Measurements from ENCODE around the gene MCUB.

Gene MCUB

DNA sequence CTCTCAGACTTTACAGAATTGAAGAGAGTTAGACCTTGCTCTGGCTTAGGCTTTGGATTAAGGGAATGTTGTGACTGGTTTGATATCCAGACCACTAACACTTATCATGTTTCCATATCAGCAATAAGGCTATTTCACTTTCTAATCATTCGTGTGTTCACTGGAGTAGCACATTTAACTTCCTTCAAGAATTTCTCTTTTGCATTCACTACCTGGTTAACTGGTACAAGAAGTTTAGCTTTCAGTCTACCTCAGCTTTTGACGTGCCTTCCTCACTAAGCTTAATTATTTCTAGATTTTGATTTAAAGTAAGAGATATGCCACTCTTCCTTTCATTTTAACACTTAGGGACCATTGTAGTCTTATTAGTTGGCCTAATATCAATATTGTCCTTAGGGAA is 80.6 kb downstream of the MCUB start:
- no peak overlapping the region for H3K4me3 ChIP-seq (ENCODE audit: low read length, poor library complexity, severe bottlenecking)
- no peak overlapping the region for H3K4me2 ChIP-seq (ENCODE audit: low read depth, low read length, poor library complexity, severe bottlenecking)
- no peaks in the 10 kb centered on the region for H3K9me2 ChIP-seq (replicated peaks; ENCODE audit: low read depth, low read length)
- no peaks in the 10 kb centered on the region for H3K36me3 ChIP-seq (ENCODE audit: insufficient read depth, low read length)
- H3K4me1 ChIP-seq (ENCODE audit: insufficient read depth, low read length, poor library complexity, severe bottlenecking): peaks cover 2% of the 10 kb centered on the region
- no peaks in the 10 kb centered on the region for H3F3A ChIP-seq (ENCODE audit: low read depth)
- H3K9ac ChIP-seq (ENCODE audit: low read depth, low read length, poor library complexity, severe bottlenecking): no peak overlapping the region
- no peaks in the 10 kb centered on the region for H4K20me1 ChIP-seq (ENCODE audit: insufficient read depth, low read length, poor library complexity, severe bottlenecking)
- H3K79me2 ChIP-seq (ENCODE audit: insufficient read depth, low read length): no peaks in the 10 kb centered on the region
- H3K27me3 ChIP-seq (ENCODE audit: insufficient read depth, low read length, poor library complexity, severe bottlenecking): no peaks in the 10 kb centered on the region
- TF ChIP-seq, protein P1, sequence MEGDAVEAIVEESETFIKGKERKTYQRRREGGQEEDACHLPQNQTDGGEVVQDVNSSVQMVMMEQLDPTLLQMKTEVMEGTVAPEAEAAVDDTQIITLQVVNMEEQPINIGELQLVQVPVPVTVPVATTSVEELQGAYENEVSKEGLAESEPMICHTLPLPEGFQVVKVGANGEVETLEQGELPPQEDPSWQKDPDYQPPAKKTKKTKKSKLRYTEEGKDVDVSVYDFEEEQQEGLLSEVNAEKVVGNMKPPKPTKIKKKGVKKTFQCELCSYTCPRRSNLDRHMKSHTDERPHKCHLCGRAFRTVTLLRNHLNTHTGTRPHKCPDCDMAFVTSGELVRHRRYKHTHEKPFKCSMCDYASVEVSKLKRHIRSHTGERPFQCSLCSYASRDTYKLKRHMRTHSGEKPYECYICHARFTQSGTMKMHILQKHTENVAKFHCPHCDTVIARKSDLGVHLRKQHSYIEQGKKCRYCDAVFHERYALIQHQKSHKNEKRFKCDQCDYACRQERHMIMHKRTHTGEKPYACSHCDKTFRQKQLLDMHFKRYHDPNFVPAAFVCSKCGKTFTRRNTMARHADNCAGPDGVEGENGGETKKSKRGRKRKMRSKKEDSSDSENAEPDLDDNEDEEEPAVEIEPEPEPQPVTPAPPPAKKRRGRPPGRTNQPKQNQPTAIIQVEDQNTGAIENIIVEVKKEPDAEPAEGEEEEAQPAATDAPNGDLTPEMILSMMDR (conservative IDR thresholded peaks at IDR 0.05; ENCODE audit: low read length): no peak
- no peak for TF ChIP-seq EZH2phosphoT487 (IDR thresholded peaks at IDR 0.05; ENCODE audit: borderline replicate concordance)
- H3K9me3 ChIP-seq (ENCODE audit: insufficient read depth, low read depth, low read length): no peaks in the 10 kb centered on the region
- no peak overlapping the region for H2AFZ ChIP-seq (ENCODE audit: low read length)

DNA sequence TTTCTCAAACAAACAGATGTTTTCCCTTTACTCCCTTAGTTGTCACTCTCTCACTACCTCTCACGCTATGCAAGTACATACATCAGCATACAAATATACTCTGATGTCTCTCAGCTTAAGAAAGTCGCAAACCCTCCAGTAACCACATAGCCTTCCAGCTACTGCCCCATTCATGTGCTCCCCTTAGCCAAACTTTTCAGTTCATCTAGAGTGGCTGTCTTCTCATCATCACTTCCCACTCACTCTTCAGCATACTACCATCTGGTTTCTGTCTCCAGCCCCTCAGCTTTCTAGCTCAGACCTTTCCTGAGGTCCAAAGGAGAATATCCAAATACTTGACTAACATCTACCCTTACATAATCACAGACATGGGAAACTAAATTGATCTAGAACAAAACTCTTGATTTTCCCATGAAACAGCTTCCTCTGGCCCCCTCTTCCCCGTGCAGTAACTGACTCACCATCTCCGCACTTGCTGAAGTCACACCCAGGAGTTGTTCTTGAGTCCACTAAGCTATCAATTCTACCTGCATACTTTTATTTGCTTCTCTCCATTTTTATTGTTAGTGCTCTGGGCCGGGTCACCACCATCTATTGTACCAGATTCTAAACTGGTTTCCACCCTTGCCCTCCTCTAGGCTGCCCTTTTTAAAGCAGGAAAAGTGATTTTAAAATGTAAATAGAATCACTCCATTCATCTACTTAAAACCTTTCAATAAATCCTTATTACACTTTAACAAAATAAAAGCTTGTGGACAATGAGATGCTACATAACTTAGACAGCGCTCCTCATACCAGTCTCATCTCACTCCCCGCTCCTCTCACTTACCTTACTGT is 86.0 kb downstream of the MCUB start:
- no peak overlapping the region for H3K4me2 ChIP-seq (ENCODE audit: low read depth, low read length, poor library complexity, severe bottlenecking)
- H3K9ac ChIP-seq (ENCODE audit: low read depth, low read length, poor library complexity, severe bottlenecking): no peak overlapping the region
- H3K27me3 ChIP-seq (ENCODE audit: insufficient read depth, low read length, poor library complexity, severe bottlenecking): no peaks in the 10 kb centered on the region
- H3K79me2 ChIP-seq (ENCODE audit: insufficient read depth, low read length): no peaks in the 10 kb centered on the region
- TF ChIP-seq, protein P1 (conservative IDR thresholded peaks at IDR 0.05; ENCODE audit: low read length): no peak
- no peak for TF ChIP-seq EZH2phosphoT487 (IDR thresholded peaks at IDR 0.05; ENCODE audit: borderline replicate concordance)
- peaks cover 19% of the 10 kb centered on the region for H3K4me1 ChIP-seq (ENCODE audit: insufficient read depth, low read length, poor library complexity, severe bottlenecking)
- no peaks in the 10 kb centered on the region for H3F3A ChIP-seq (ENCODE audit: low read depth)
- H4K20me1 ChIP-seq (ENCODE audit: insufficient read depth, low read length, poor library complexity, severe bottlenecking): no peaks in the 10 kb centered on the region
- H3K9me3 ChIP-seq (ENCODE audit: insufficient read depth, low read depth, low read length): peaks cover 8% of the 10 kb centered on the region; the same call in 1 of the 2 replicates
- H2AFZ ChIP-seq (ENCODE audit: low read length): no peak overlapping the region
- H3K9me2 ChIP-seq (replicated peaks; ENCODE audit: low read depth, low read length): no peaks in the 10 kb centered on the region
- H3K36me3 ChIP-seq (ENCODE audit: insufficient read depth, low read length): no peaks in the 10 kb centered on the region
- no peak overlapping the region for H3K4me3 ChIP-seq (ENCODE audit: low read length, poor library complexity, severe bottlenecking)

DNA sequence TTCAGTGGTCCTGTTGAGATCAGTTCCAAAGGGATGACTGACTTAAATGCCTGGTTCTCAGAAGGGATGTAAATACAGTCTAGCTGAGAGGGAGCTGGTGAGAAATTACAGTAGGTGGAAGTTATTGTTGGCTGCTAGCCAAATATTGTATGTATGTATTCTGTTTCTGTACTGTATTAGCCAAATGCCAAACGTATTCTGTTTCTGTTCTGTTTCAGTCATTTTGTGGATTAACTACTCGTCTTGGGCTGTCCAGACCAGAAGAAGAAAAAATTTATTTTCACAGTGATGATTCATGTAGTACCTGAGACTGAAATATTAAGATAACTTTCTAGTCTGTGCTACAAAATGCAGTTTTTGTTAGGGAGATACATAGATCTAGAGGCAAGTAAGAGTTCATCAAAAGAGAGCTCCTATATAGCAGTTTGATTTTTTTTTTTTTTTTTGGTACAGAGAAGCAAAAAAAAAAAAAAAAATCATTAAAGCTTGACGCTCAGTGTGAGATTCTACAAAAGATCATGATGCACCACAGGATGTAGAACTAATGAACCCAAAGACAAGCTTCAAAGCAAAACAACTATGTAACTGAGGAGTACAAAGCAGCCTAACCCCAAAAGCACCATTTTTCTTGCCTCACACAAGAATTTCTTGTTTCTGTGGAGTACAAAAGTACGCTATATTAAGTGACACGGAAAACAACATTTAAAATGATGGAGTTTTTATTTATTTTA is 88.4 kb downstream of the MCUB start:
- TF ChIP-seq, protein P1 (conservative IDR thresholded peaks at IDR 0.05; ENCODE audit: low read length): no peak
- TF ChIP-seq EZH2phosphoT487 (IDR thresholded peaks at IDR 0.05; ENCODE audit: borderline replicate concordance): no peak
- Histone ChIP-seq H4K20me1 (ENCODE audit: insufficient read depth, low read length, poor library complexity, severe bottlenecking) (no peaks in the 10 kb centered on the region), H2AFZ (ENCODE audit: low read length) (no peak overlapping the region), H3K9me2 (replicated peaks; ENCODE audit: low read depth, low read length) (no peaks in the 10 kb centered on the region), H3K4me2 (ENCODE audit: low read depth, low read length, poor library complexity, severe bottlenecking) (no peak overlapping the region), H3K9ac (ENCODE audit: low read depth, low read length, poor library complexity, severe bottlenecking) (no peak overlapping the region), H3K36me3 (ENCODE audit: insufficient read depth, low read length) (no peaks in the 10 kb centered on the region), H3K79me2 (ENCODE audit: insufficient read depth, low read length) (no peaks in the 10 kb centered on the region), H3K4me1 (ENCODE audit: insufficient read depth, low read length, poor library complexity, severe bottlenecking) (peaks cover 19% of the 10 kb centered on the region), H3K9me3 (ENCODE audit: insufficient read depth, low read depth, low read length) (peaks cover 8% of the 10 kb centered on the region; the same call in 1 of the 2 replicates), H3K4me3 (ENCODE audit: low read length, poor library complexity, severe bottlenecking) (no peak overlapping the region), H3F3A (ENCODE audit: low read depth) (no peaks in the 10 kb centered on the region), H3K27me3 (ENCODE audit: insufficient read depth, low read length, poor library complexity, severe bottlenecking) (no peaks in the 10 kb centered on the region)

All from Loucy (cell line).